ENCODE data around the gene GPR35. TPM values are rescaled to one million over a fixed set of nuclear protein-coding genes. Genes with fewer than 3 reads are reported as not detected.

The GPR35 gene
- total RNA-seq, 1 experiment from 2014 or later: 2.4 TPM

- Histone ChIP-seq H3K79me2 (ENCODE audit: low read length) (no peaks in the 10 kb centered on the region), H3K4me3 (ENCODE audit: low read length) (no peak overlapping the region), H3K9ac (ENCODE audit: low read length) (no peak overlapping the region), H3K9me3 (ENCODE audit: low read length) (no peaks in the 10 kb centered on the region), H3K9me2 (replicated peaks; ENCODE audit: low read length) (no peaks in the 10 kb centered on the region), H2AFZ (ENCODE audit: low read length) (no peak overlapping the region), H3K4me1 (ENCODE audit: insufficient read depth, low read length) (no peaks in the 10 kb centered on the region), H3K36me3 (ENCODE audit: low read depth, low read length) (no peaks in the 10 kb centered on the region), H4K20me1 (ENCODE audit: low read length) (no peaks in the 10 kb centered on the region), H3K27ac (ENCODE audit: low read length) (no peak overlapping the region), H3K4me2 (ENCODE audit: low read length) (no peak overlapping the region), H3F3A (ENCODE audit: low read length, unreplicated experiment) (no peaks in the 10 kb centered on the region), H3K27me3 (ENCODE audit: low read length) (no peaks in the 10 kb centered on the region)
- ATAC-seq: no peak
- DNase-seq: no peak
- intact Hi-C loops (cut with micrococcal nuclease): no loop called here
- ChIA-PET CTCF (no interaction called here), POLR2A (ENCODE audit: unreplicated experiment) (no interaction called here)
- BruUV-seq (replicated peaks): no TSS peak
- TF ChIP-seq EZH2phosphoT487 (IDR thresholded peaks at IDR 0.05; ENCODE audit: borderline replicate concordance, low read length) (no peak), CTCF (conservative IDR thresholded peaks at IDR 0.05; ENCODE audit: low read depth, low read length) (no peak), EZH2 (IDR thresholded peaks at IDR 0.05; ENCODE audit: low read length, unreplicated experiment) (no peak)
Measured at GRCh38 chr2:240622060-240622411, 3.2 kb upstream of the GPR35 start.

- no peaks in the 10 kb centered on the region for H3K79me2 ChIP-seq (ENCODE audit: low read length)
- DNase-seq: no peak
- H3K9me2 ChIP-seq (replicated peaks; ENCODE audit: low read length): no peaks in the 10 kb centered on the region
- H4K20me1 ChIP-seq (ENCODE audit: low read length): no peaks in the 10 kb centered on the region
- no peaks in the 10 kb centered on the region for H3K36me3 ChIP-seq (ENCODE audit: low read depth, low read length)
- no peak overlapping the region for H3K4me2 ChIP-seq (ENCODE audit: low read length)
- no peak overlapping the region for H3K27ac ChIP-seq (ENCODE audit: low read length)
- POLR2A ChIA-PET (ENCODE audit: unreplicated experiment): no interaction called here
- H2AFZ ChIP-seq (ENCODE audit: low read length): no peak overlapping the region
- H3F3A ChIP-seq (ENCODE audit: low read length, unreplicated experiment): no peaks in the 10 kb centered on the region
- no TSS peak for BruUV-seq (replicated peaks)
- CTCF ChIA-PET: no interaction called here
- H3K4me3 ChIP-seq (ENCODE audit: low read length): no peak overlapping the region
- intact Hi-C loops (cut with micrococcal nuclease): no loop called here
- H3K9ac ChIP-seq (ENCODE audit: low read length): no peak overlapping the region
- no peaks in the 10 kb centered on the region for H3K27me3 ChIP-seq (ENCODE audit: low read length)
- H3K9me3 ChIP-seq (ENCODE audit: low read length): no peaks in the 10 kb centered on the region
- H3K4me1 ChIP-seq (ENCODE audit: insufficient read depth, low read length): no peaks in the 10 kb centered on the region
- TF ChIP-seq EZH2 (IDR thresholded peaks at IDR 0.05; ENCODE audit: low read length, unreplicated experiment) (no peak), CTCF (conservative IDR thresholded peaks at IDR 0.05; ENCODE audit: low read depth, low read length) (no peak), EZH2phosphoT487 (IDR thresholded peaks at IDR 0.05; ENCODE audit: borderline replicate concordance, low read length) (no peak)
- no peak for ATAC-seq
Measured at GRCh38 chr2:240622531-240623235, 2.6 kb upstream of the GPR35 start.

- no peaks in the 10 kb centered on the region for H3K9me2 ChIP-seq (replicated peaks; ENCODE audit: low read length)
- POLR2A ChIA-PET (ENCODE audit: unreplicated experiment): no interaction called here
- no peaks in the 10 kb centered on the region for H3K36me3 ChIP-seq (ENCODE audit: low read depth, low read length)
- no peak overlapping the region for H3K27ac ChIP-seq (ENCODE audit: low read length)
- H4K20me1 ChIP-seq (ENCODE audit: low read length): no peaks in the 10 kb centered on the region
- H3K79me2 ChIP-seq (ENCODE audit: low read length): no peaks in the 10 kb centered on the region
- no peak overlapping the region for H3K9ac ChIP-seq (ENCODE audit: low read length)
- CTCF ChIA-PET: no interaction called here
- DNase-seq (no peak), ATAC-seq (no peak)
- H3K4me3 ChIP-seq (ENCODE audit: low read length): no peak overlapping the region
- no peaks in the 10 kb centered on the region for H3F3A ChIP-seq (ENCODE audit: low read length, unreplicated experiment)
- H3K9me3 ChIP-seq (ENCODE audit: low read length): no peaks in the 10 kb centered on the region
- TF ChIP-seq CTCF (conservative IDR thresholded peaks at IDR 0.05; ENCODE audit: low read depth, low read length) (no peak), EZH2 (IDR thresholded peaks at IDR 0.05; ENCODE audit: low read length, unreplicated experiment) (no peak), EZH2phosphoT487 (IDR thresholded peaks at IDR 0.05; ENCODE audit: borderline replicate concordance, low read length) (no peak)
- no peaks in the 10 kb centered on the region for H3K4me1 ChIP-seq (ENCODE audit: insufficient read depth, low read length)
- BruUV-seq (replicated peaks): no TSS peak
- no peak overlapping the region for H2AFZ ChIP-seq (ENCODE audit: low read length)
- H3K4me2 ChIP-seq (ENCODE audit: low read length): no peak overlapping the region
- H3K27me3 ChIP-seq (ENCODE audit: low read length): no peaks in the 10 kb centered on the region
- intact Hi-C loops (cut with micrococcal nuclease): no loop called here
Measured at GRCh38 chr2:240623531-240624010, 1.7 kb upstream of the GPR35 start.

Measured in PC-3 (cell line).